ENCODE measurements around the gene PGLYRP2. TPM values are rescaled to one million over a fixed set of nuclear protein-coding genes. Genes with fewer than 3 reads are reported as not detected.

The PGLYRP2 gene
- total RNA-seq, 1 experiment from 2014 or later, result not detected

DNA sequence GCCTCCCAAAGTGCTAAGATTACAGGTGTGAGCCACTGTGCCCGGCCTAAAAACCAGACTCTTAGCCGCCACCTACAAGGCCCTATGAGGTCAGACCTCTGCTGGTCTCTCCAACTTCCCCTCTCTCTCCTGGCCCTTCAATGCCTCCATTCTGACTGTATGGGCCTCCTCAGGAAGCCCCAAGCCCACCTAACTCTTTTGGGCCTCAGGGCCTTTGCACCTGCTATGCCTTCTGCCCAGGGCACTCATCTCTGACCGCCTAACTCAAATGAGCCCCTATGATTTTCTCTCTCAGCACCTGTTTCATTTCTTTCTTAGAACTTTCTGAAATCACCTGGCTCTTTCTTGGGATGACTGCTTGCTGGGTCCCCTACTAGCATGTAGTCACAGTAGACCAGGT is 36.0 kb downstream of the PGLYRP2 start:
- no peaks in the 10 kb centered on the region for H3K4me1 ChIP-seq (ENCODE audit: control insufficient read depth in 1 of 2, insufficient read depth in 2 of 2, low read length in 2 of 2)
- RAD21 ChIA-PET (ENCODE audit: low non-redundant PET in 1 of 2, low total read pairs in 2 of 2, uncharacterized antibody in 2 of 2, unreplicated experiment in 2 of 2), result no interaction called here

More for the DNA sequence above, 36.0 kb downstream of the PGLYRP2 start:
- ATAC-seq (no peak), DNase-seq (ENCODE audit: low read depth, low spot score) (no peak)
- H3K4me3 ChIP-seq (replicated peaks in 1 of 2; ENCODE audit: low read depth in 1 of 2, low read length in 2 of 2), result no peak overlapping the region
- H3K27ac ChIP-seq (ENCODE audit: low read depth, low read length), result no peak overlapping the region
- H3K79me2 ChIP-seq (ENCODE audit: insufficient read depth, low read length), result no peaks in the 10 kb centered on the region
- CTCF ChIA-PET, result no interaction called here
- no peak overlapping the region for H3K4me2 ChIP-seq (ENCODE audit: low read length)
- H4K20me1 ChIP-seq (ENCODE audit: insufficient read depth), result no peaks in the 10 kb centered on the region
- H3K27me3 ChIP-seq (ENCODE audit: insufficient read depth, low read length), result no peaks in the 10 kb centered on the region
- intact Hi-C loops (cut with micrococcal nuclease), result no loop called here
- POLR2A ChIA-PET, result no interaction called here
- no peaks in the 10 kb centered on the region for H3K9me3 ChIP-seq (ENCODE audit: control insufficient read depth in 1 of 2, insufficient read depth in 1 of 2, low read depth in 1 of 2, low read length in 2 of 2)
- H2AFZ ChIP-seq (ENCODE audit: low read depth, low read length, poor library complexity, severe bottlenecking), result no peak overlapping the region
- no TSS peak for BruUV-seq (replicated peaks)
- no peaks in the 10 kb centered on the region for H3K9me2 ChIP-seq (ENCODE audit: insufficient read depth)
- H3K36me3 ChIP-seq (ENCODE audit: control insufficient read depth in 1 of 2, insufficient read depth in 2 of 2, low read length in 2 of 2), result no peaks in the 10 kb centered on the region
- H3K9ac ChIP-seq (ENCODE audit: low read length), result no peak overlapping the region
- no peak for TF ChIP-seq ZNF274 (IDR thresholded peaks at IDR 0.05; ENCODE audit: low read depth, low read length)
- TF ChIP-seq JUND (IDR thresholded peaks at IDR 0.05), result no peak
- TF ChIP-seq, protein P1, sequence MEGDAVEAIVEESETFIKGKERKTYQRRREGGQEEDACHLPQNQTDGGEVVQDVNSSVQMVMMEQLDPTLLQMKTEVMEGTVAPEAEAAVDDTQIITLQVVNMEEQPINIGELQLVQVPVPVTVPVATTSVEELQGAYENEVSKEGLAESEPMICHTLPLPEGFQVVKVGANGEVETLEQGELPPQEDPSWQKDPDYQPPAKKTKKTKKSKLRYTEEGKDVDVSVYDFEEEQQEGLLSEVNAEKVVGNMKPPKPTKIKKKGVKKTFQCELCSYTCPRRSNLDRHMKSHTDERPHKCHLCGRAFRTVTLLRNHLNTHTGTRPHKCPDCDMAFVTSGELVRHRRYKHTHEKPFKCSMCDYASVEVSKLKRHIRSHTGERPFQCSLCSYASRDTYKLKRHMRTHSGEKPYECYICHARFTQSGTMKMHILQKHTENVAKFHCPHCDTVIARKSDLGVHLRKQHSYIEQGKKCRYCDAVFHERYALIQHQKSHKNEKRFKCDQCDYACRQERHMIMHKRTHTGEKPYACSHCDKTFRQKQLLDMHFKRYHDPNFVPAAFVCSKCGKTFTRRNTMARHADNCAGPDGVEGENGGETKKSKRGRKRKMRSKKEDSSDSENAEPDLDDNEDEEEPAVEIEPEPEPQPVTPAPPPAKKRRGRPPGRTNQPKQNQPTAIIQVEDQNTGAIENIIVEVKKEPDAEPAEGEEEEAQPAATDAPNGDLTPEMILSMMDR (IDR thresholded peaks at IDR 0.05 in 2 of 3, conservative IDR thresholded peaks at IDR 0.05 in 1 of 3; ENCODE audit: borderline replicate concordance in 1 of 3, insufficient read depth in 1 of 3, low read depth in 2 of 3, low read length in 2 of 3), result no peak
- TF ChIP-seq, protein P2, sequence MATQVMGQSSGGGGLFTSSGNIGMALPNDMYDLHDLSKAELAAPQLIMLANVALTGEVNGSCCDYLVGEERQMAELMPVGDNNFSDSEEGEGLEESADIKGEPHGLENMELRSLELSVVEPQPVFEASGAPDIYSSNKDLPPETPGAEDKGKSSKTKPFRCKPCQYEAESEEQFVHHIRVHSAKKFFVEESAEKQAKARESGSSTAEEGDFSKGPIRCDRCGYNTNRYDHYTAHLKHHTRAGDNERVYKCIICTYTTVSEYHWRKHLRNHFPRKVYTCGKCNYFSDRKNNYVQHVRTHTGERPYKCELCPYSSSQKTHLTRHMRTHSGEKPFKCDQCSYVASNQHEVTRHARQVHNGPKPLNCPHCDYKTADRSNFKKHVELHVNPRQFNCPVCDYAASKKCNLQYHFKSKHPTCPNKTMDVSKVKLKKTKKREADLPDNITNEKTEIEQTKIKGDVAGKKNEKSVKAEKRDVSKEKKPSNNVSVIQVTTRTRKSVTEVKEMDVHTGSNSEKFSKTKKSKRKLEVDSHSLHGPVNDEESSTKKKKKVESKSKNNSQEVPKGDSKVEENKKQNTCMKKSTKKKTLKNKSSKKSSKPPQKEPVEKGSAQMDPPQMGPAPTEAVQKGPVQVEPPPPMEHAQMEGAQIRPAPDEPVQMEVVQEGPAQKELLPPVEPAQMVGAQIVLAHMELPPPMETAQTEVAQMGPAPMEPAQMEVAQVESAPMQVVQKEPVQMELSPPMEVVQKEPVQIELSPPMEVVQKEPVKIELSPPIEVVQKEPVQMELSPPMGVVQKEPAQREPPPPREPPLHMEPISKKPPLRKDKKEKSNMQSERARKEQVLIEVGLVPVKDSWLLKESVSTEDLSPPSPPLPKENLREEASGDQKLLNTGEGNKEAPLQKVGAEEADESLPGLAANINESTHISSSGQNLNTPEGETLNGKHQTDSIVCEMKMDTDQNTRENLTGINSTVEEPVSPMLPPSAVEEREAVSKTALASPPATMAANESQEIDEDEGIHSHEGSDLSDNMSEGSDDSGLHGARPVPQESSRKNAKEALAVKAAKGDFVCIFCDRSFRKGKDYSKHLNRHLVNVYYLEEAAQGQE (IDR thresholded peaks at IDR 0.05; ENCODE audit: low read depth), result no peak
- no peak for TF ChIP-seq EZH2 (IDR thresholded peaks at IDR 0.05)
- no peak for TF ChIP-seq TCF7L2 (IDR thresholded peaks at IDR 0.05; ENCODE audit: borderline replicate concordance, extremely low read depth, insufficient read depth, insufficient read length)
- no peak for TF ChIP-seq CBX3 (IDR thresholded peaks at IDR 0.05; ENCODE audit: low read depth)
- no peak for TF ChIP-seq POLR2AphosphoS5 (IDR thresholded peaks at IDR 0.05; ENCODE audit: low read depth, low read length)
- TF ChIP-seq SRF (IDR thresholded peaks at IDR 0.05; ENCODE audit: low read depth), result no peak
- no peak for TF ChIP-seq RAD21 (IDR thresholded peaks at IDR 0.05; ENCODE audit: low read depth)
- TF ChIP-seq YY1 (IDR thresholded peaks at IDR 0.05; ENCODE audit: extremely low read depth, insufficient replicate concordance, low read depth, low read length), result no peak
- no peak for TF ChIP-seq FOSL1 (IDR thresholded peaks at IDR 0.05; ENCODE audit: low read depth)
- TF ChIP-seq, protein P3, sequence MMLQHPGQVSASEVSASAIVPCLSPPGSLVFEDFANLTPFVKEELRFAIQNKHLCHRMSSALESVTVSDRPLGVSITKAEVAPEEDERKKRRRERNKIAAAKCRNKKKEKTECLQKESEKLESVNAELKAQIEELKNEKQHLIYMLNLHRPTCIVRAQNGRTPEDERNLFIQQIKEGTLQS (IDR thresholded peaks at IDR 0.05), result no peak
- TF ChIP-seq SIN3A (IDR thresholded peaks at IDR 0.05; ENCODE audit: low read depth), result no peak
- no peak for TF ChIP-seq ZFX (IDR thresholded peaks at IDR 0.05)
- no peak for TF ChIP-seq CEBPB (IDR thresholded peaks at IDR 0.05; ENCODE audit: low read depth)
- TF ChIP-seq, protein P4, sequence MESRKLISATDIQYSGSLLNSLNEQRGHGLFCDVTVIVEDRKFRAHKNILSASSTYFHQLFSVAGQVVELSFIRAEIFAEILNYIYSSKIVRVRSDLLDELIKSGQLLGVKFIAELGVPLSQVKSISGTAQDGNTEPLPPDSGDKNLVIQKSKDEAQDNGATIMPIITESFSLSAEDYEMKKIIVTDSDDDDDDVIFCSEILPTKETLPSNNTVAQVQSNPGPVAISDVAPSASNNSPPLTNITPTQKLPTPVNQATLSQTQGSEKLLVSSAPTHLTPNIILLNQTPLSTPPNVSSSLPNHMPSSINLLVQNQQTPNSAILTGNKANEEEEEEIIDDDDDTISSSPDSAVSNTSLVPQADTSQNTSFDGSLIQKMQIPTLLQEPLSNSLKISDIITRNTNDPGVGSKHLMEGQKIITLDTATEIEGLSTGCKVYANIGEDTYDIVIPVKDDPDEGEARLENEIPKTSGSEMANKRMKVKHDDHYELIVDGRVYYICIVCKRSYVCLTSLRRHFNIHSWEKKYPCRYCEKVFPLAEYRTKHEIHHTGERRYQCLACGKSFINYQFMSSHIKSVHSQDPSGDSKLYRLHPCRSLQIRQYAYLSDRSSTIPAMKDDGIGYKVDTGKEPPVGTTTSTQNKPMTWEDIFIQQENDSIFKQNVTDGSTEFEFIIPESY (IDR thresholded peaks at IDR 0.05; ENCODE audit: extremely low read depth, insufficient replicate concordance, low read length), result no peak
- TF ChIP-seq EZH2phosphoT487 (IDR thresholded peaks at IDR 0.05; ENCODE audit: borderline replicate concordance), result no peak
- no peak for TF ChIP-seq SP1 (IDR thresholded peaks at IDR 0.05; ENCODE audit: low read depth)
- TF ChIP-seq, protein P5, sequence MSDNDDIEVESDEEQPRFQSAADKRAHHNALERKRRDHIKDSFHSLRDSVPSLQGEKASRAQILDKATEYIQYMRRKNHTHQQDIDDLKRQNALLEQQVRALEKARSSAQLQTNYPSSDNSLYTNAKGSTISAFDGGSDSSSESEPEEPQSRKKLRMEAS (IDR thresholded peaks at IDR 0.05), result no peak
